Measurements from ENCODE around the gene MPHOSPH9.

GRCh38 chr12:123223241-123223668, 9.7 kb downstream of the MPHOSPH9 start:
- TF ChIP-seq RAD21 (IDR thresholded peaks at IDR 0.05; ENCODE audit: low read length), result no peak
- TF ChIP-seq CTCF (conservative IDR thresholded peaks at IDR 0.05; ENCODE audit: low read depth, low read length), result no peak
- TF ChIP-seq POLR2A (IDR thresholded peaks at IDR 0.05; ENCODE audit: low read depth, low read length), result no peak
- no peak for TF ChIP-seq CHD1 (IDR thresholded peaks at IDR 0.05; ENCODE audit: low read depth, low read length)
- no peak for TF ChIP-seq MXI1 (IDR thresholded peaks at IDR 0.05; ENCODE audit: borderline replicate concordance, low read depth, low read length)
- TF ChIP-seq USF2 (IDR thresholded peaks at IDR 0.05; ENCODE audit: low read depth, low read length), result no peak
- TF ChIP-seq SMC3 (IDR thresholded peaks at IDR 0.05; ENCODE audit: low read depth, low read length), result no peak
- no peak for TF ChIP-seq FOS (IDR thresholded peaks at IDR 0.05; ENCODE audit: low read depth, low read length)

Measured in IMR-90 (cell line).